ENCODE results near the gene SDS.

- TF ChIP-seq CTCF (IDR thresholded peaks at IDR 0.05; ENCODE audit: poor library complexity) (peak; percentile 18), EZH2phosphoT487 (IDR thresholded peaks at IDR 0.05; ENCODE audit: low read depth, severe bottlenecking, unreplicated experiment) (no peak), EZH2 (IDR thresholded peaks at IDR 0.05; ENCODE audit: borderline replicate concordance) (no peak)
These were observed 43.5 kb downstream of the SDS start for GRCh38 chr12:113359939-113360748.
